SK-N-SH treated with all-trans-retinoic acid at 6 μM for 48 hours (cell line): Measurements from ENCODE around the gene FTCDNL1.

Source experiments
- ARNTL ChIP-seq: fragments of 450-650 bp; formaldehyde crosslinking; IDR thresholded peaks from 2 replicates; pipeline ENCODE4 v1.5.0; 2020; ENCODE audit warnings: low read depth, mild to moderate bottlenecking, moderate library complexity, borderline replicate concordance
- ESRRG ChIP-seq: fragments of 250-450 bp; sonication (Bioruptor Pico); IDR thresholded peaks from 2 replicates; pipeline ENCODE4 v1.6.1; 2021; ENCODE audit warnings: mild to moderate bottlenecking
- OSR1 ChIP-seq: fragments of 250-450 bp; sonication (Bioruptor Pico); IDR thresholded peaks from 2 replicates; pipeline ENCODE4 v1.8.0; 2022; ENCODE audit warnings: moderate library complexity, mild to moderate bottlenecking, inconsistent platforms
- POU6F1 ChIP-seq: fragments of 250-450 bp; sonication (Bioruptor Pico); IDR thresholded peaks from 2 replicates; pipeline ENCODE4 v1.8.0; 2021; ENCODE audit warnings: low read depth, mild to moderate bottlenecking, moderate library complexity, borderline replicate concordance
- RARB ChIP-seq: fragments of 250-450 bp; sonication (Bioruptor Pico); IDR thresholded peaks from 2 replicates; pipeline ENCODE4 v1.8.0; 2021; ENCODE audit warnings: mild to moderate bottlenecking, moderate library complexity
- TCF4 ChIP-seq: fragments of 250-450 bp; sonication (Bioruptor Pico); IDR thresholded peaks from 2 replicates; pipeline ENCODE4 v1.8.0; 2021; ENCODE audit warnings: mild to moderate bottlenecking, moderate library complexity, borderline replicate concordance
- TOX ChIP-seq: fragments of 250-450 bp; sonication (Bioruptor Pico); IDR thresholded peaks from 2 replicates; pipeline ENCODE4 v1.8.0; 2021; ENCODE audit warnings: mild to moderate bottlenecking, moderate library complexity, borderline replicate concordance
- ZC3H10 ChIP-seq: fragments of 250-450 bp; sonication (Bioruptor Pico); IDR thresholded peaks from 2 replicates; pipeline ENCODE4 v1.5.1; 2021; ENCODE audit warnings: mild to moderate bottlenecking, moderate library complexity
- ZFP3 ChIP-seq: fragments of 250-450 bp; sonication (Bioruptor Pico); IDR thresholded peaks from 2 replicates; pipeline ENCODE4 v1.5.0; 2020; ENCODE audit warnings: mild to moderate bottlenecking, moderate library complexity
- ZFP30 ChIP-seq: fragments of 450-650 bp; formaldehyde crosslinking; IDR thresholded peaks from 2 replicates; pipeline ENCODE4 v1.5.0; 2022; ENCODE audit warnings: mild to moderate bottlenecking, moderate library complexity
- ZNF565 ChIP-seq: fragments of 450-650 bp; formaldehyde crosslinking; conservative IDR thresholded peaks from 2 replicates; pipeline ENCODE4 v1.5.0; 2020; ENCODE audit warnings: low read depth, mild to moderate bottlenecking, moderate library complexity
- ZNF70 ChIP-seq: fragments of 450-650 bp; formaldehyde crosslinking; IDR thresholded peaks from 2 replicates; pipeline ENCODE4 v1.5.0; 2020; ENCODE audit warnings: mild to moderate bottlenecking, moderate library complexity
- ZNF8 ChIP-seq: fragments of 450-650 bp; formaldehyde crosslinking; IDR thresholded peaks from 2 replicates; pipeline ENCODE4 v1.5.0; 2020; ENCODE audit warnings: mild to moderate bottlenecking, moderate library complexity
- TF ChIP-seq, protein P1 (sequence below): fragments of 250-450 bp; sonication (Bioruptor Pico); IDR thresholded peaks from 2 replicates; pipeline ENCODE4 v1.8.0; 2020; ENCODE audit warnings: mild to moderate bottlenecking, moderate library complexity, borderline replicate concordance

GRCh38 chr2:199869653-199870052, 18.7 kb upstream of the FTCDNL1 start:
- TF ChIP-seq TOX (CRISPR knock-in tag) (no peak), ZNF8 (CRISPR knock-in tag) (no peak), RARB (CRISPR knock-in tag) (no peak), ZNF70 (CRISPR knock-in tag) (no peak), OSR1 (CRISPR knock-in tag) (no peak), TCF4 (CRISPR knock-in tag) (no peak), ZFP3 (CRISPR knock-in tag) (no peak), ZC3H10 (CRISPR knock-in tag) (no peak), ESRRG (CRISPR knock-in tag) (no peak), ZNF565 (CRISPR knock-in tag) (no peak), ZFP30 (no peak), POU6F1 (CRISPR knock-in tag) (no peak), ARNTL (CRISPR knock-in tag) (no peak)
- TF ChIP-seq, protein P1, sequence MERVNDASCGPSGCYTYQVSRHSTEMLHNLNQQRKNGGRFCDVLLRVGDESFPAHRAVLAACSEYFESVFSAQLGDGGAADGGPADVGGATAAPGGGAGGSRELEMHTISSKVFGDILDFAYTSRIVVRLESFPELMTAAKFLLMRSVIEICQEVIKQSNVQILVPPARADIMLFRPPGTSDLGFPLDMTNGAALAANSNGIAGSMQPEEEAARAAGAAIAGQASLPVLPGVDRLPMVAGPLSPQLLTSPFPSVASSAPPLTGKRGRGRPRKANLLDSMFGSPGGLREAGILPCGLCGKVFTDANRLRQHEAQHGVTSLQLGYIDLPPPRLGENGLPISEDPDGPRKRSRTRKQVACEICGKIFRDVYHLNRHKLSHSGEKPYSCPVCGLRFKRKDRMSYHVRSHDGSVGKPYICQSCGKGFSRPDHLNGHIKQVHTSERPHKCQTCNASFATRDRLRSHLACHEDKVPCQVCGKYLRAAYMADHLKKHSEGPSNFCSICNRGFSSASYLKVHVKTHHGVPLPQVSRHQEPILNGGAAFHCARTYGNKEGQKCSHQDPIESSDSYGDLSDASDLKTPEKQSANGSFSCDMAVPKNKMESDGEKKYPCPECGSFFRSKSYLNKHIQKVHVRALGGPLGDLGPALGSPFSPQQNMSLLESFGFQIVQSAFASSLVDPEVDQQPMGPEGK (CRISPR knock-in tag): no peak
